Omental fat pad (tissue), 4 donors: Measurements from ENCODE around the gene MRRF. TPM values are rescaled to one million over a fixed set of nuclear protein-coding genes. Genes with fewer than 3 reads are reported as not detected.

Experiments used
- ATAC-seq: fragments of 150-250 bp; one replicate; pipeline ENCODE4 v1.9.1; 2016; ENCODE audit warnings: mild to moderate bottlenecking, moderate library complexity; ENCODE audit not compliant: low FRiP score
- DNase-seq: peaks from one replicate; pipeline ENCODE4 v3.0.0-alpha.2; 2019; ENCODE audit warnings: low spot score
- total RNA-seq, 4 donors: library from RNA; depleted of rRNA; stranded (reverse); fragments of >200 nt; gene quantifications; one replicate each; pipeline ENCODE4 v1.1.0, GENCODE V29; 2016
- TF ChIP-seq, protein P1 (sequence below), 3 donors: fragments of 450-650 bp; IDR thresholded peaks; one replicate each; pipeline ENCODE4 v1.5.1; 2016 to 2017; ENCODE audit warnings: antibody characterized with exemption in 3 of 3, mild to moderate bottlenecking in 3 of 3, moderate library complexity in 2 of 3

The MRRF gene
- total RNA-seq, 4 donors from 2014 or later = 31.2 to 44.6 (median 38.1) TPM

DNA sequence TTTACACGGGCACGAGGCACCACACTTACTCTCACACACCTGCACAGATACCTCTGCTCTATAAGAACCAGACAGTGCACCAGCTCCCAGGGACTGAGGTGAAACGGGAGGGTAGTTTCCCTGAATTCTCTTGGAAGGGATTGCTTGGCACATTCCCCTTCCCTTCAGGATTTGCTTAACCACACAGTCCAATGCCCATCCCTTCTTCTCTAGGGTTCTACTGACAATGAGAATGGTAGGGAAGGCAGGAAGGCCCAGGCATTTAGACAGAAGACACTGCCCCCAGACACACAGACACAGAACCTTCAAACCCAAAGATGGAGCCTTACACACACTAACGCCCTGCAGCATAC lies 35.2 kb upstream of the MRRF start:
- DNase-seq = no peak
- TF ChIP-seq, protein P1, sequence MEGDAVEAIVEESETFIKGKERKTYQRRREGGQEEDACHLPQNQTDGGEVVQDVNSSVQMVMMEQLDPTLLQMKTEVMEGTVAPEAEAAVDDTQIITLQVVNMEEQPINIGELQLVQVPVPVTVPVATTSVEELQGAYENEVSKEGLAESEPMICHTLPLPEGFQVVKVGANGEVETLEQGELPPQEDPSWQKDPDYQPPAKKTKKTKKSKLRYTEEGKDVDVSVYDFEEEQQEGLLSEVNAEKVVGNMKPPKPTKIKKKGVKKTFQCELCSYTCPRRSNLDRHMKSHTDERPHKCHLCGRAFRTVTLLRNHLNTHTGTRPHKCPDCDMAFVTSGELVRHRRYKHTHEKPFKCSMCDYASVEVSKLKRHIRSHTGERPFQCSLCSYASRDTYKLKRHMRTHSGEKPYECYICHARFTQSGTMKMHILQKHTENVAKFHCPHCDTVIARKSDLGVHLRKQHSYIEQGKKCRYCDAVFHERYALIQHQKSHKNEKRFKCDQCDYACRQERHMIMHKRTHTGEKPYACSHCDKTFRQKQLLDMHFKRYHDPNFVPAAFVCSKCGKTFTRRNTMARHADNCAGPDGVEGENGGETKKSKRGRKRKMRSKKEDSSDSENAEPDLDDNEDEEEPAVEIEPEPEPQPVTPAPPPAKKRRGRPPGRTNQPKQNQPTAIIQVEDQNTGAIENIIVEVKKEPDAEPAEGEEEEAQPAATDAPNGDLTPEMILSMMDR (IDR thresholded peaks at IDR 0.05) = no peak
- ATAC-seq = no peak

DNA sequence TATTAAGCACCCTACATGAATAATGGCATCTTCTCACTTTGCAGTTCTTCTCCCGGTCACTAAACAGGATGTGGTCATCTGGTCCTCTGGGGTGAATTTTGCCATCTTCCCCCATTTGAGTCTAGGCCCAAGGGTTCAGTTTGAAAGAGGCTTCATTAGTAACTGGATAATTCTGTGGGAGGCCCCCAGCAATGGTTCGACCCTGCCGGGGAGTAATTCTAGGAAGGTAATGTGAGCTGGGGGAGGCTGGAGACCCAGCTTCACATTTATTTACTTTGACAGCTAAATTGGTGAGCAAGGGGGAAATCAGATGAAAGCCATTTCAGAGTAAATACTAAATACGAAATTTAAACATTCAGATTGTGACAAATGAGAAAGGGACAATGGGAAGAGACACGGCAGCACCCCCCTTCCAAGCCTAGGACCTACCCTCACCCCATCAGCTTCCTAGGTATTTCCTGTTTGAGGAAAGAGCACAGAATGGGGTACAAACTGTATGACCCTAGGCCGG lies 31.8 kb upstream of the MRRF start:
- TF ChIP-seq, protein P1 (IDR thresholded peaks at IDR 0.05) = no peak
- no peak for DNase-seq
- no peak for ATAC-seq

DNA sequence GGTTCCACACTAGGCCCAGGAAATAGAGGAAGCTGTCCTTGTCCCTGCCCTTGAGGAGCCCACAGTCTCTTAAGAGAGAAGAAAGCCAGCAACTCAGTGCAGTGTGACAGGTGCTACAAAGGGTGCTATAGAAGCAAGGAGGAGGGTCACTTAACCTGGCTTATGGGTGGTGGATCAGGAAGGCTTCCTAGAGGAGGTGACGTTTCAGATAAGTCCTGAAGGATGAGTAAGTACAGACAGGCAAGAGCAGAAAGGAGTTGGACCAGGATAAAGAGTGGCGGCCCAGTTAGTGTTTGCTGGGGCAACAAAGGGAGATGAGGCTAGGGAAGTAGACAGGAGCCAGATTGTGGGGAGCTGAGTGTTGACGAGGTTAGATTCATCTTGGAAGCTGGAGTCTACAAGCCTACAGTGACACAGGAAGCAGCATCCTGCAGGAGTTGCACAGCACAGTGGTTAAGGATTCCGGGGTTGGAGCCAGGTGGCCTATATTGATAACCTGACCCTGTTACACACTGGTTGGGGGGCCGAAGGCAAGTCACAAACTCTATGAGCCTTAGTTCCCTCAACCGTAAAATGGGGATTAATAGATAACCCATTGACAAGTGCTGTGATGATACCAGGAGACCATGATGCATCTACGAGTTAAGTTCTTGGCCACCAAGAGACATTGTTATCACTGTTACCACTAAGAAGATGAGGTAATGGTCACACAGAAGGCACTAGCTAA lies 30.5 kb upstream of the MRRF start:
- ATAC-seq (no peak), DNase-seq (no peak)
- TF ChIP-seq, protein P1 (IDR thresholded peaks at IDR 0.05) = no peak

DNA sequence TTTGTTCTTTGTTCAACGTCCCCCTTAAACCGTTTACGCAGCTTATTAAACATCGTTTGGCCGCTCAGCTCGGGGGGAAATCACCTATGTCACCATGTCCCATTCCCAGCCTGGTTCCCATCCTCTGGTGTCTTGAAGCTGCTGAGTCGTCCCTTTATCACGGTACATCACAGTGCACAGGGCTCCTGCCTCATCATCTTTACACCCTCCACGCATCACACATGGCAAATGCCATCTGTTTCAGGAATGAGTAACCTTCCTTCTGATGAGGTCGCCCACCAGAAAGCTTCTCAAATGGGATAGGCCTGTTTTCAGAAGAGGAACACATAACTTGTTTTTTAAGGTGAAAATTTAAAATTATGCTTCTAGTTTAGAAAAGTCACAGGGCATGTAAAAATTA lies 28.0 kb upstream of the MRRF start:
- TF ChIP-seq, protein P1 (IDR thresholded peaks at IDR 0.05) = no peak
- ATAC-seq = no peak
- DNase-seq = no peak

DNA sequence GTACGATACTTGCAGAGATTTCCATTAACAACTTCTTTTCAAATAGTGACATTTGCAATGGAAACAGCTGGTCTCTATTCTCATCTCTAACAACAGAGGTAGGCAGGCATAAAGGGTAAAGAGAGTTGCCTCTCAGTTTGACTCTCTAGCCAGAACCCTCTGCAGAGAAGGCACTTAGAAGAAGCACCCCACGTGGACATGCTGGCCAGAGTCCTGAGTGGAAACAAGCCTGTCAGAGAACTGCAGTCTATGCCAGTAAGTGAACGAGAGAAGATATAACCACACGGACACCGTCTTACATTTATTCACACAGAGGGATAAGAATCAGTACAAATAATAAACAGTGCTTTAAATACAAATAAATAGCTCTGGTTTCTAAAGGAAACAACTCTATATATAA lies 25.0 kb upstream of the MRRF start:
- no peak for ATAC-seq
- TF ChIP-seq, protein P1 (IDR thresholded peaks at IDR 0.05) = no peak
- DNase-seq = no peak

DNA sequence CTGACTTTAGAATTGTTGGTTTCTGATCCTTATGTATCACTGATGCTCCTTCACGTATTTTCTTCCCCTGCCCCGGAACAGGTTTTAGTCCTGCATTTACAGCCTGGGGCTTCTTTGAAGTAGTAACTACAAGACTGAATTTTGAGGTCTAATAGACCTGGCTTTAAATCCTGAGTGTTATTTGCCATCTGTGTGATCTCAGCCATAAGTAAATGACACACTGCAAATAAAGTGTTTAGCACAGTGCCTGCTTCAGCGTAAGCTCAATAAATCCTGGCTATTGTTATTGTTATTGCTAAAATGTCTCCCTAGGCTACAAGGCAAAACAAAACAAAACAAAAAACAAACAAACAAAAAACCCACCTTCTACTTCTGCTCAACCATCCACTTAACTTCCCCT lies 20.3 kb upstream of the MRRF start:
- DNase-seq (no peak), ATAC-seq (no peak)
- TF ChIP-seq, protein P1 (IDR thresholded peaks at IDR 0.05) = no peak

DNA sequence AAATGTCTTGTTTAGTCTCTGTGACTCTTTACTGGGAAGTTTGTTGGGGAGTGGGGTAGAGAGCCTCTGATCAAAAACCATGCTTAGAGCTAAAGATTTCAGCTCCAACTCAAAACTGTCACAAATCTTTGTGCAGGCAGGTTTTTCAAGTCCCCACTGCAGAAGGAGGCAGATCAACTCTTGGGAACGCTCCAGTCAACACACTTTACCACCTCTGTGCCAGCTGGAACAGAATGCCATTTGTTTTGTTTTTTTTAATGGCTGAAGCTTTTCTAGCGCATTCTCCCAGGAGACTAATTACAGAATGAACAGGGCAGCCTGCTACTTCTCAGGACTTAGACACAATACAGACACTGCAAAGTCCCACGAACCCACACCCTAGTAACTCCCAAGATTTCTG lies 18.0 kb upstream of the MRRF start:
- no peak for DNase-seq
- TF ChIP-seq, protein P1 (IDR thresholded peaks at IDR 0.05) = no peak
- no peak for ATAC-seq
